ENCODE measurements around the gene ZSCAN30. TPM values are rescaled to one million over a fixed set of nuclear protein-coding genes. Genes with fewer than 3 reads are reported as not detected.
"Not testable (repeated sequence)": the region's sequence is repeated elsewhere in the genome, so short reads cannot be mapped to it uniquely, and the experiment has no call there.

ZSCAN30 gene
- total RNA-seq, 1 experiment from 2014 or later: 5.3 TPM

GRCh38 chr18:35236571-35237363, 53.3 kb downstream of the ZSCAN30 start:
- DNase-seq (ENCODE audit: low read depth): no peak

GRCh38 chr18:35231052-35231451, 59.0 kb downstream of the ZSCAN30 start:
- DNase-seq (ENCODE audit: low read depth): peak; percentile 69

DNA sequence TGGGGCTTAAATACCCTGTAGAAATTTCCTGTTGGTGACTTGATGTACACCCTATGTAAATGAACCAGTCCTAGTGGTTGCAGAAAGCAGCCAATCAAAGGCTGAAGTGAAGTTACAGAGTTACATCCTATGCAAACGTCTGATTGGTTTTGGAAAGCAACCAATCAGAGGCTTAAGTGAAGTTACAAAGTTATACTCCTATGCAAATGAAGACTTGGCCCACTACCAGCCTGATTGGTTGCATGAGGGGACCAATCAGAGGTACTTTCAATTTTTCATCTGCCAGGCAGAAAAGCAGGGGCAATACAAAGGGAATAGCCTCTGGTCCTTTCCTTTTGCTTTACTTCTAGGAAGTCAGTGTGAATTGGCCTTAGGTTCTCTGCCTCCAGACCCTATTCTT, 62.8 kb downstream of the ZSCAN30 start:
- no peak for DNase-seq (ENCODE audit: low read depth)

- no peak for DNase-seq (ENCODE audit: low read depth)
Observed at GRCh38 chr18:35223797-35224196, 66.2 kb downstream of the ZSCAN30 start.

DNA sequence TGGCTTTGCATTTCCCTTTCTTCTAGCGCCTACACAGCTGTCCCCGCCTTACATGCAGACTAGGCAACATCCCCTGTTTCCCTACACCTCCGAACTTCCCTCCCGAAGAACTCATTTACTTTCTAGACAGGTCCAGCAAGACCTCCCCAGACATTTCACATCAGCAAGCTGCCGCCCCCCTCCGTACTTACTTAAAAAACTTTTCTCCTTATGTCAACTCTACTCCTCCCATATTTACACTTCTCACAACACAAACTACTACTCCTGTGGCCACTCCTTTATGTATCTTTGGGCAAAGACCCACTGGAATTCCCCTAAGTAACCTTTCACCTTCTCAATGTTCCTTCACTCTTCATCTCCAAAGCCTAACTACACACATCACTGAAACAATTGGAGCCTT, 69.6 kb downstream of the ZSCAN30 start:
- DNase-seq (ENCODE audit: low read depth): no peak

DNA sequence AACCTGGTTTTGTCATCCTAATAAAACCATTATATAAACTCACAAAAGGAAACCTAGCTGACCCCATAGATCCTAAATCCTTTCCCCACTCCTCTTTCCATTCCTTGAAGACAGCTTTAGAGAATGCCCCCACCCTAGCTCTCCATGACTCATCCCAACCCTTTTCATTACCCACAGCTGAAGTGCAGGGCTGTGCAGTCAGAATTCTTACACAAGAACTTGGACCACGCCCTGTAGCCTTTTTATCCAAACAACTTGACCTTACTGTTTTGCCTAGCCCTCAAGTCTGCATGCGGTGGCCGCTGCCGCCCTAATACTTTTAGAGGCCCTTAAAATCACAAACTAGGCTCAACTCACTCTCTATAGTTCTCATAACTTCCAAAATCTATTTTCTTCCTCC, 70.7 kb downstream of the ZSCAN30 start:
- peak; percentile 18 for DNase-seq (ENCODE audit: low read depth)

DNA sequence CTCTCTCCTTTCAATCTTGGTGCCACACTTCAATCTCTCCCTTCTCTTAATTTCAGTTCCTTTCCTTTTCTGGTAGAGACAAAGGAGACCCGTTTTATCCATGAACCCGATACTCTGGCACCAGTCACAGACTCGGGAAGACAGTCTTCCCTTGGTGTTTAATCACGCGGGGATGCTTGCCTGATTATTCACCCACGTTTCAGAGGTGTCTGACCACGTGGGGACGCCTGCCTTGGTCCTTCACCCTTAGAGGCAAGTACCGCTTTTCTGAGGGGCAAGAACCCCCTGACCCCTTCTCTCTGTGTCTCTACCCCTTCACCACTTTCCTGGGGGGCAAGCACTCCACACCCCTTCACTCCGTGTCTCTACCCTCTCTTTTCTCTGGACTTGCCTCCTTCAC, 73.4 kb downstream of the ZSCAN30 start:
- DNase-seq (ENCODE audit: low read depth): not testable (repeated sequence)

GRCh38 chr18:35215026-35215425, 75.0 kb downstream of the ZSCAN30 start:
- DNase-seq (ENCODE audit: low read depth): no peak

- DNase-seq (ENCODE audit: low read depth): not testable (repeated sequence)
Observed at GRCh38 chr18:35205746-35206458, 84.1 kb downstream of the ZSCAN30 start.

- DNase-seq (ENCODE audit: low read depth): no peak
Observed at GRCh38 chr18:35205199-35205712, 84.8 kb downstream of the ZSCAN30 start.

DNA sequence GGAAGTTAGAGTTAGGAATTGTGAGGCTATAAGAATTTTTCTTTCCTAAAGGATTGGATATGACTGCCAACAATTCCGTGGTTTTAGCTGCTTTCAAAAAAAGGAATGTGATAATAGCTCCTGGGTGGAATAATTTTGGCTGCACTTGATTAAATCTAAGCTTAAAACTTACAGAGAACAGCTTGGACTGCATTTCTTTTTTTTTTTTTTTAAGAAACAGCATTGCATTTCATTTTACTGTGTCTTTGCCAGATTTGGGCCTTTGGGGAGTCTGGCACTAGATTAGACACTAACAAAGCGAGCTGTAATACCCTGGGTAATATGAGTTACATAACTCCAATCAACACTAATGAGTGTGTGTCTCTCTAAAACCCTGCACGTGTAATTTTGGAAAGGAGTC, 87.0 kb downstream of the ZSCAN30 start:
- no peak for DNase-seq (ENCODE audit: low read depth)

DNA sequence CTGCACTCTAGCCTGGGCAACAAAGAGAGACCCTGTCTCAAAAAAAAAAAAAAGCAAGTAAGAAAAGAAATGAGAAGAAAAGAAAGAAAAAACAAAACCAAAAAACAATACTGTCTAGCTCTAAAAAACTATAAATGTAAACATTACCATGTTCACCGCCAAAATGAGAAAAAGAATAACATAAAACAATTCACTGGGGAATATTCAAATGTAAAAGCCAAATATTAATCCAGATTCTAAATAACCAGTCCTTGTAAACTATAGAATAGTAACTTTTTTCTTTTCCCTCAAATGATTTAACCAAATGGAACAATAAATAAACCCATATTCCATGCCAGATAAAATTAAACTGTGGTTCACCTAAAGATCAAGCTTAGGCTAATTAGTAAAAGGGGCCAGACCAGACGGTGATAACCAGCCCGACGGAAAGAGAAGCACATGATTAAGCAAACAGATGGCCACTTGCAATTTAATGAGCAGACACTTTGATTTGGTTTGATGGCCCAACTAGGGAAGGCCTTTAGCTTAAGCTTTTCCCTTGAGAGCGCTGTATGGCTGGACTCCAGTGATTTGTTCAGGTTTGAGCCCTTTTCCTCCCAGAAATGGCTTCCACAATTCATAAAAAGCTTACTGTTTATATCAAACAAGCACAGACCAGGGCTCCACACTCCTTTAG, 88.6 kb downstream of the ZSCAN30 start:
- no peak for DNase-seq (ENCODE audit: low read depth)

Other genes with a start within 250 kb of the ZSCAN30 start
- 12.7 and 14.6 TPM in 2 replicates for gene MAPRE2, start 248.8 kb downstream of the ZSCAN30 start, total RNA-seq (2014; rRNA removed; shearing (Covaris generic))
- gene ZNF397, start 49.2 kb downstream of the ZSCAN30 start, total RNA-seq (2014; rRNA removed; shearing (Covaris generic)): 6.9 and 9.5 TPM in 2 replicates
- gene ZNF24, start 54.2 kb upstream of the ZSCAN30 start, total RNA-seq (2014; rRNA removed; shearing (Covaris generic)): 27.0 and 29.3 TPM in 2 replicates
- gene ZNF396, start 87.1 kb upstream of the ZSCAN30 start, total RNA-seq (2014; rRNA removed; shearing (Covaris generic)): 0.74 and 5.4 TPM in 2 replicates
- 3.9 and 5.2 TPM in 2 replicates for gene INO80C, start 207.7 kb upstream of the ZSCAN30 start, total RNA-seq (2014; rRNA removed; shearing (Covaris generic))

Measured in Daoy (cell line).